Measurements from ENCODE around the gene INPP4B. TPM values are rescaled to one million over a fixed set of nuclear protein-coding genes. Genes with fewer than 3 reads are reported as not detected.

Gene INPP4B
- total RNA-seq, 1 donor: 54.2 TPM

DNA sequence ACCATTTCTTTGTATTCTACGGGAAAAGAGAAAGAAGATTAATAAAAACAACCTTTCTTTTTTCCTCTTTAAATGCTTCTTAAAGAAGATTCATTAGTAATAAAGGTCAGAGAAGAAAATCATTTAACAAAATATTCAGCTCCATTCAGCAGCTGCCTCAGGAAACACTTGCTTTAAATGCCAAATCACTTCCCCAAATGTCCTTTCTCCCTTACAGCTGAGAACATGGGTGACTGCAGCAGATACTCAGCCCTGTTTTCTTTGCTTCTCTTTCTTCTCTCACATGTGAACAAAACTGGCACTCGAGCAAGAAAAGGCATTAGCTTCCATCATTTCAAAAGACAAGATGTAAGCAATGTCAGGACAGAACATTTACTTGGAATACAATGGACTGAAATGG is 120.2 kb downstream of the INPP4B start:
- DNase-seq (ENCODE audit: low read depth): no peak
- no peak overlapping the region for H3K4me3 ChIP-seq (ENCODE audit: low read depth, low read length)
- TF ChIP-seq, protein P1, sequence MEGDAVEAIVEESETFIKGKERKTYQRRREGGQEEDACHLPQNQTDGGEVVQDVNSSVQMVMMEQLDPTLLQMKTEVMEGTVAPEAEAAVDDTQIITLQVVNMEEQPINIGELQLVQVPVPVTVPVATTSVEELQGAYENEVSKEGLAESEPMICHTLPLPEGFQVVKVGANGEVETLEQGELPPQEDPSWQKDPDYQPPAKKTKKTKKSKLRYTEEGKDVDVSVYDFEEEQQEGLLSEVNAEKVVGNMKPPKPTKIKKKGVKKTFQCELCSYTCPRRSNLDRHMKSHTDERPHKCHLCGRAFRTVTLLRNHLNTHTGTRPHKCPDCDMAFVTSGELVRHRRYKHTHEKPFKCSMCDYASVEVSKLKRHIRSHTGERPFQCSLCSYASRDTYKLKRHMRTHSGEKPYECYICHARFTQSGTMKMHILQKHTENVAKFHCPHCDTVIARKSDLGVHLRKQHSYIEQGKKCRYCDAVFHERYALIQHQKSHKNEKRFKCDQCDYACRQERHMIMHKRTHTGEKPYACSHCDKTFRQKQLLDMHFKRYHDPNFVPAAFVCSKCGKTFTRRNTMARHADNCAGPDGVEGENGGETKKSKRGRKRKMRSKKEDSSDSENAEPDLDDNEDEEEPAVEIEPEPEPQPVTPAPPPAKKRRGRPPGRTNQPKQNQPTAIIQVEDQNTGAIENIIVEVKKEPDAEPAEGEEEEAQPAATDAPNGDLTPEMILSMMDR (IDR thresholded peaks at IDR 0.05; ENCODE audit: insufficient read depth, low read length): no peak

GRCh38 chr4:142721187-142721586 is 124.9 kb downstream of the INPP4B start:
- no peak overlapping the region for H3K4me3 ChIP-seq (ENCODE audit: low read depth, low read length)
- DNase-seq (ENCODE audit: low read depth): peak; percentile 52
- TF ChIP-seq, protein P1 (IDR thresholded peaks at IDR 0.05; ENCODE audit: insufficient read depth, low read length): no peak

DNA sequence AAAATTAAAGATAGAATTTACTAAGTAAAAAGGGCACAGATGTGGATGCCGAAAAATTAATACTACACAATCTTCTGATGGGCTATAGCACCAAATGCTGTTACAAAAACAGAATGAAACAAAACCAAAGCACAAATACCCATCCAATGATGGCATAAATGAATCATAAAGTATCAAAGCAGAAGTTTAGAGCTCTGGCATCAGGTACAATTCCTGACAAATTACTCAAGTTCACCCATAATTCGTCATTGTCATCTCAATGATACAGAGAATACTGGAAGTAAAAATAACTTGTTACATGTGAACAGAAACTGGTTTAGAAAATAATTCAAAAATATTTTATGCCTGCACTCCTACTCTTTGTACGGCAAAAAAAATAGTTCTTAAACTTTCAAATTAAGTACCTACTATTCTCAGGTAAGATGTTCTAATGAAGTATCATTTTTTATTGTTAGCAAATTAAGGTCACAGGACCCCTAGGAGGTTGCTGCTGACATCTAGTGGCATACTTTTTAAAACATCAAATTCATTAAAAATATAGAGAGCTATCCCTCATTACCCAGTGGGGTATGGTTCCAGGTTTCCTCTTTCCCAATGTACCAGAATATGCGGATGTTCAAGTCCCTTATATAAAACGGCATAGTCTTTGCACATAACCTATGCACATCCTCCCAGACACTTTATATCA is 126.1 kb downstream of the INPP4B start:
- H3K4me3 ChIP-seq (ENCODE audit: low read depth, low read length): no peak overlapping the region
- DNase-seq (ENCODE audit: low read depth): peak; percentile 75
- TF ChIP-seq, protein P1 (IDR thresholded peaks at IDR 0.05; ENCODE audit: insufficient read depth, low read length): peak; percentile 51

DNA sequence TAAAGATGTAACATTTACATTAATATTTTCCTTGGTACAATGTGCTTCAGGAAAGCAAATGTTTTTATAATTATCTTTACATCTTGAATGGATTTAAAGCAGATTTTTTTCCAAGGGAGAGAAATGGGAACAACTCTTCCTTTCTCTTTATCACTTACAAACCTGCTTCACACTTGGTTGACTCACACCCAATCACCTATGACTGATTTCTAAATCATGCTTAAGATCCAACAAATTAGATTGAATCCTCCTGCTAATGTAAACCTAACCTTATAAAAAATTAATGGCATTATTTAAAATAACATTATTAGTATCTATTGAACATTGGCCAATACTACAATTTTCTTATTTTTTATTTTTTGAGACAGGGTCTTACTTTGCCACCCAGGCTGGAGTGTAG is 127.1 kb downstream of the INPP4B start:
- no peak for DNase-seq (ENCODE audit: low read depth)
- TF ChIP-seq, protein P1 (IDR thresholded peaks at IDR 0.05; ENCODE audit: insufficient read depth, low read length): no peak

DNA sequence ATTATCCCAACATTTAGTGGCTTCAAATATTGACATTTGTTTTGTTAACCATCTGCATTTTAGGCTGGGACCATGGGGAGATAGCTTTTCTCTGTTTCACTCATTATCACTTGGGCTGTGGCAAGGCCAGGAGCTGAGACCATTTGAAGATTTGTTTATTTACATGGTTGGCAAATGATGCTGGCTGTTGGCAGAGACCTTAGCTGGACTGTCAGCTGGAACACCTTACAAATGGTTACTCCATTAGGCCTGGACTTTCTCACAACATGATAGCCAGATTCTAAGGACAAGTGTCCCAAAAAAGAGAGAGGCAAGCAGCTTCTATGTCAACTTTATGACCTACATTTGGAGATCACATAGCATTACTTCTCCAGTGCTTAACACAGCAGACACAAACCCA is 130.4 kb downstream of the INPP4B start:
- TF ChIP-seq, protein P1 (IDR thresholded peaks at IDR 0.05; ENCODE audit: insufficient read depth, low read length): no peak
- H3K4me3 ChIP-seq (ENCODE audit: low read depth, low read length): no peak overlapping the region
- DNase-seq (ENCODE audit: low read depth): no peak

More for the DNA sequence above, 127.1 kb downstream of the INPP4B start:
- H3K4me3 ChIP-seq (ENCODE audit: low read depth, low read length): no peak overlapping the region

DNA sequence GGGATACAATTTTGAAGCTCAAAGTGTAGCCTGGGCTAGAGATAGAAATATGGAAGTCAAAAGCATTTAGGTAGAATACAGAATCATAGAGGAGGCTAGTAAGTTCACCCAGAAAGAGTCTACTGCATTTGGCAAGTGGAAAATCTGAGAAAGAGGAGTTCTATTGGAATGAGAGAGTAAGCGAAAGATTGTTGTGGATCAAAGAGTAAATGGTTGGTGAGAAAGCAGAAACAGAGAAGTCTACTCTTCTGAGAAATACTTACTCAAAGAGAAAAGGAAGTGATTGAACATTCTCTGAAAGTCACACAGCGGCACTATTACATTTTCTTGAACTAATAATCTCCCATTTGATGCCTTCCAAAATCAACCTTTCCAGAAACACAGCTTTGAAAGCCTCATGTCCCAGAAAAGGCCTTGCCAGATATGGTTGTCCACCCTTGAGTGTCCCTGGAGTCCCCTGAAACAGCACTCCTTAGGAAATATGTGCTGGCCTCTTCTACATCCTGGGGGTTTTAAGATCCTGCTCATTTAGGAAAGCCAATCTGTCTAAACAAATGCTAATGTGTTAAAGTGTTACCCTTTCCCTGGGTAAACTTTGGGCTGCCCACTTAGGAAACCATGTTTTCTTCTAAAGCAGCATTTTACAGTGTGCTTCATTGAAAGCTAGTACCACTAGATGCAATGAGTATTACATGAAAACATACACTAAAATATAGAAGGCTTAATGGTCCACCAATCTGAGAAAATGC is 132.6 kb downstream of the INPP4B start:
- no peak overlapping the region for H3K4me3 ChIP-seq (ENCODE audit: low read depth, low read length)
- no peak for DNase-seq (ENCODE audit: low read depth)
- TF ChIP-seq, protein P1 (IDR thresholded peaks at IDR 0.05; ENCODE audit: insufficient read depth, low read length): no peak
